Measurements from ENCODE around the gene HLCS. TPM values are rescaled to one million over a fixed set of nuclear protein-coding genes. Genes with fewer than 3 reads are reported as not detected.

Gene HLCS
- polyA plus RNA-seq, 1 experiment, result 16.9 TPM

GRCh38 chr21:36901575-36901974 is 64.9 kb downstream of the HLCS start:
- CTCF ChIA-PET, result no interaction called here
- Histone ChIP-seq H3K27me3 (ENCODE audit: control insufficient read depth, insufficient read depth, low read length) (no peaks in the 10 kb centered on the region), H3K36me3 (ENCODE audit: control insufficient read depth, insufficient read depth, low read length) (0 out of 2 replicates have a peak, but pooled peaks cover 4% of the 10 kb centered on the region), H3K4me3 (ENCODE audit: low read depth, low read length) (no peak overlapping the region)
- DNase-seq (ENCODE audit: low read depth), result no peak
- TF ChIP-seq, protein P1, sequence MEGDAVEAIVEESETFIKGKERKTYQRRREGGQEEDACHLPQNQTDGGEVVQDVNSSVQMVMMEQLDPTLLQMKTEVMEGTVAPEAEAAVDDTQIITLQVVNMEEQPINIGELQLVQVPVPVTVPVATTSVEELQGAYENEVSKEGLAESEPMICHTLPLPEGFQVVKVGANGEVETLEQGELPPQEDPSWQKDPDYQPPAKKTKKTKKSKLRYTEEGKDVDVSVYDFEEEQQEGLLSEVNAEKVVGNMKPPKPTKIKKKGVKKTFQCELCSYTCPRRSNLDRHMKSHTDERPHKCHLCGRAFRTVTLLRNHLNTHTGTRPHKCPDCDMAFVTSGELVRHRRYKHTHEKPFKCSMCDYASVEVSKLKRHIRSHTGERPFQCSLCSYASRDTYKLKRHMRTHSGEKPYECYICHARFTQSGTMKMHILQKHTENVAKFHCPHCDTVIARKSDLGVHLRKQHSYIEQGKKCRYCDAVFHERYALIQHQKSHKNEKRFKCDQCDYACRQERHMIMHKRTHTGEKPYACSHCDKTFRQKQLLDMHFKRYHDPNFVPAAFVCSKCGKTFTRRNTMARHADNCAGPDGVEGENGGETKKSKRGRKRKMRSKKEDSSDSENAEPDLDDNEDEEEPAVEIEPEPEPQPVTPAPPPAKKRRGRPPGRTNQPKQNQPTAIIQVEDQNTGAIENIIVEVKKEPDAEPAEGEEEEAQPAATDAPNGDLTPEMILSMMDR (IDR thresholded peaks at IDR 0.05; ENCODE audit: insufficient read depth, low read depth, low read length), result no peak
- POLR2A ChIA-PET, result no interaction called here

DNA sequence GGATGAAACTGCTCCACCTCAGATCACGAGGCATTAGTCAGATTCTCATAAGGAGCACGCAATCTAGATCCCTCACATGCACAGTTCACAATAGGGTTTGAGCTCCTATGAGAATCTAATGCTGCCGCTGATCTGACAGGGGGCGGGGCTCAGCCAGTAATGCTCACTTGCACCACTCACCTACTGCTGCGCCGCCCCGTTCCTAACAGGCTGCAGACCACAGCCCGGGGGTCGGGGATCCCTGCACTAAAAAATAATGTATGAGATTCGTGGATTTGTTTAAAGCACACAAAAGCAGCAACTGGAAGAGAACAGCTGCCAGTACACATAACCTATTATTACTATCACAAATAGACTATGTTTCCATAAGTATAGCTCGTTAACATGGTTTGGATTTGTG is 72.9 kb downstream of the HLCS start:
- ChIA-PET POLR2A (no interaction called here), CTCF (interaction anchor here (1.0 kb wide), 1 partner anchor 28 kb away, joined by 3 read pairs; no protein-coding TSS in a partner anchor)
- Histone ChIP-seq H3K4me3 (ENCODE audit: low read depth, low read length) (no peak overlapping the region), H3K36me3 (ENCODE audit: control insufficient read depth, insufficient read depth, low read length) (peaks cover 3% of the 10 kb centered on the region; the same call in 1 of the 2 replicates), H3K27me3 (ENCODE audit: control insufficient read depth, insufficient read depth, low read length) (no peaks in the 10 kb centered on the region)
- TF ChIP-seq, protein P1 (IDR thresholded peaks at IDR 0.05; ENCODE audit: insufficient read depth, low read depth, low read length), result no peak
- DNase-seq (ENCODE audit: low read depth), result no peak

GRCh38 chr21:36892201-36892600 is 74.3 kb downstream of the HLCS start:
- peaks cover 3% of the 10 kb centered on the region; the same call in 1 of the 2 replicates for H3K36me3 ChIP-seq (ENCODE audit: control insufficient read depth, insufficient read depth, low read length)
- ChIA-PET POLR2A (no interaction called here), CTCF (no interaction called here)
- no peaks in the 10 kb centered on the region for H3K27me3 ChIP-seq (ENCODE audit: control insufficient read depth, insufficient read depth, low read length)
- TF ChIP-seq, protein P1 (IDR thresholded peaks at IDR 0.05; ENCODE audit: insufficient read depth, low read depth, low read length), result no peak
- no peak overlapping the region for H3K4me3 ChIP-seq (ENCODE audit: low read depth, low read length)
- no peak for DNase-seq (ENCODE audit: low read depth)

DNA sequence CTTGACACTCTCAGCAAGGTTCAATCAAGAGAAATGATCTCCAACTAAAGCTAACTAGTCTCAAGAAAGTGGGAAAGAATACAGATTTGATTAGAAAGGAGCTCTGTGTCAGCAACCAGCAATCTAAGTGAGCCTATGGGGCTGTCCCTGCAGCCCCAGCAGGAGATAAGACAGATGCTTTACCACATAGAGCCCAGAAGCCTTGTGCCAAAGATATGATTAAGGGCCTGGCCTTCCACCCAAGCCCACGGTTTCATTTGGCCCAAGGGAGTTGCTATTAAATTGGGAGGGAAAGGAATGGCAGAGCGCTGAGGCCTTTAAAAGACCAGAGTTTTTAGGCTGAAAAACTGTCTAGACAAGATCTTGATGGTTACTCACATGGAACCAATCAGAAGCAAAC is 74.8 kb downstream of the HLCS start:
- peaks cover 3% of the 10 kb centered on the region; the same call in 1 of the 2 replicates for H3K36me3 ChIP-seq (ENCODE audit: control insufficient read depth, insufficient read depth, low read length)
- DNase-seq (ENCODE audit: low read depth), result no peak
- TF ChIP-seq, protein P1 (IDR thresholded peaks at IDR 0.05; ENCODE audit: insufficient read depth, low read depth, low read length), result no peak
- H3K27me3 ChIP-seq (ENCODE audit: control insufficient read depth, insufficient read depth, low read length), result no peaks in the 10 kb centered on the region
- CTCF ChIA-PET, result interaction anchor here (0.8 kb wide), 1 partner anchor 10 kb away, joined by 3 read pairs; no protein-coding TSS in a partner anchor
- H3K4me3 ChIP-seq (ENCODE audit: low read depth, low read length), result no peak overlapping the region
- POLR2A ChIA-PET, result no interaction called here

DNA sequence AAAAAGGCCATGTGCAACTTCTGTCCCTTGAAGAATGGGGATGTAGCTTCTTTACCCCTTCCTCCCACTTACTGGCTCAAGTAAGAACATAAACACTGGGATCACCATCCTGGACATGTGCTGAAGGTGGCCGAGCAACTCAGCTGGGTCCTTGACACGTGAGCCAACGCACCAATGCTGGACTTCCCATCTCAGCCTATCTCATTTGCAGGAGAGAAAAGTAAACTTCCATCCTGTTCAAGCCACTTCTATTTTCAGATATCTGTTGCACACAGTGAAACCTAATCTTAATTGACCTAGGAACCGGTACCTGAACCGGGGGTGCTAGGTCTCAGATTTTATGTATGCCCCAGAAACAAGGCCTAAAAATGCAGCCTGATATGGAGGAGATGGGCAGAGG is 75.3 kb downstream of the HLCS start:
- ChIA-PET CTCF (interaction anchor here (0.8 kb wide), 1 partner anchor 10 kb away, joined by 3 read pairs; no protein-coding TSS in a partner anchor), POLR2A (no interaction called here)
- H3K36me3 ChIP-seq (ENCODE audit: control insufficient read depth, insufficient read depth, low read length), result peaks cover 3% of the 10 kb centered on the region; the same call in 1 of the 2 replicates
- H3K27me3 ChIP-seq (ENCODE audit: control insufficient read depth, insufficient read depth, low read length), result no peaks in the 10 kb centered on the region
- DNase-seq (ENCODE audit: low read depth), result no peak
- no peak overlapping the region for H3K4me3 ChIP-seq (ENCODE audit: low read depth, low read length)
- TF ChIP-seq, protein P1 (IDR thresholded peaks at IDR 0.05; ENCODE audit: insufficient read depth, low read depth, low read length), result no peak

All from BJ (cell line).